ENCODE measurements around the gene NEXN.

The NEXN gene

DNA sequence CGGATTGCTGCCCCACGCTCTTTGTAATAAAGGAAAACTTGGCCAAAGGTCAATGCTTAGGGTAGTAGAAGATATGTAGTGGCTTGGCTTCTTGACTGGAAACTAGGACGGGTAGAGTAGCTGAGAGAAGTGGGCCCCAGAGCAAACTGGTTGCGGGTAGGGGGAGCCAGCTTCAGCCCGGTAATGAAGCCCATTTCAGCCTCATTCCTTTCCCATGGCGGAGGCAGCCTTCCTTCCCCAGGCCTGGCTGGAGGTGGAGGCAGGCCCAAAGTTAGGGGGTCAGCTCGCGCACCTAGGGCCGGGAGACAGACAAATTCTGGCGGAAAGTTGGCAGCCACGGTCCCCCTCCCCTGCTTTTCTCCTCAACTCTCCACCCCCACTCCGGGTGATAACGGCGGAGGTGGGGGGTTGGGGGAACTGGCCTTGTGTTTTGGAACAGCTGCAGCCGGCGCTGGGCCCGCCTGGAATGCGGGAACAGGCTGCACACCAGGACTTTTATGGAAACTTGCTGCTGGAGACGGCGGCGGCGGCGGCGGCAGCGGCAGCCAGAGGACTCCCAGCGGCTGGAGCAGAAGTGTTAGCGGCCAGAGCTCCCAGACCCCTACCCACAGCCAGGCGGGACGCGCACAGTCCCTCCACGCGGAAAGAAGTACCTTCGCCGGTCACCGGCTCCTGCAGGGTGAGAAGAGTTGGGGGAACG, at the start of gene NEXN:
TSS of gene NEXN (plus strand) at position 544 of the 700 bp plus-strand sequence. CDS start 27,483 bp downstream, outside the sequence.
- DNase-seq: no peak

DNA sequence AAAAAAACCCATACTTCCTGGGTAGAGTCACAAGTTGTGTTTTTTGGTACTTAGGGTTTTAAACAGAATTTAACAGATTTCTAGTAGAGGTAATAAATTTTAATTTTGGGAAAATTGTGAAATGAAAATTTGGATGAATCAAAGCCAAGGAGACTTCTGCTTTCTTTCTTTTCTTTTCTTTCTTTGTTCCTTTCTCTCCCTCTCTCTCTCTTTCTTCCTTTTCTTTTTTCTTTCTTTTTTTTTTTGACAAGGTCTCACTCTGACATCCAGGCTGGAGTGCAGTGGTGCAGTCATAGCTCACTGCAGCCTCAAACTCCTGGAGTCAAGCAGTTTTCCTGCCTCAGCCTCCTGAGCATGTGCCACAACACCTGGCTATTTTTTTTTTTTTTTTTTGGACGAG, 46.9 kb upstream of the NEXN start:
- no peak for DNase-seq

DNA sequence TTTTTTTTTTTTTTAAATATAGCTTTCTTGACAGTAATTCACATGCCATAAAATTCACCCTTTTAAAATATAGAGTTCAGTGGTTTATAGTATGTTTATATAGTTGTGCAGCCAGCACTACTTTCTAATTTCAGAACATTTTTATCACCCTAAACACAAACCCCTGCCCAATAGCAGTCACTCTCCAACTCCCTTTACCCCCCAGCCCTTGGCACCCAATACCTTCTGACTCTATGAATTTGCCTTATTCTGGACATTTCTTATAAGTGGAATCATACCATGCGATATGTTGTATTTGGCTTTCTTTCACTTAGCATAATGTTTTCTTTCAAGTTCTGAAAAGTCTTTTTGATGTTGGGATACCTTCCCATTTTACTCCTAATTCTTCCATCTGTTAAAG, 42.5 kb upstream of the NEXN start:
- no peak for DNase-seq

DNA sequence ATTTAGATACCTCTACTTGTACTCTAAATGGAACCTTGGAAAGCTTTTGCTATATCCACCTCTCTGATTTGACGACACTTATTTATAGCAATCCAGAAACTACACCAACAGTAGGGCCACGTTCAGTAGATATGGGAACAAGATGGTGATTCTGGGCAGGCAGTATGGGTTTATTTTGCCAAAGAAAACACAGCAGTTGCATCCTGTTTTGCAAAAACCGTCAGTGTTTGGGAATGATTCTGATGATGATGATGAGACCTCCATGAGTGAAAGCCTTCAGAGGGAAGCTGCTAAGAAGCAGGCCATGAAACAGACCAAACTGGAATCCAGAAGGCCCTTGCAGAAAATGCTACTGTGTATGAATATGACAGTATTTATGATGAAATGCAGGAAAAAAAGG, 41.5 kb upstream of the NEXN start:
- no peak for DNase-seq

DNA sequence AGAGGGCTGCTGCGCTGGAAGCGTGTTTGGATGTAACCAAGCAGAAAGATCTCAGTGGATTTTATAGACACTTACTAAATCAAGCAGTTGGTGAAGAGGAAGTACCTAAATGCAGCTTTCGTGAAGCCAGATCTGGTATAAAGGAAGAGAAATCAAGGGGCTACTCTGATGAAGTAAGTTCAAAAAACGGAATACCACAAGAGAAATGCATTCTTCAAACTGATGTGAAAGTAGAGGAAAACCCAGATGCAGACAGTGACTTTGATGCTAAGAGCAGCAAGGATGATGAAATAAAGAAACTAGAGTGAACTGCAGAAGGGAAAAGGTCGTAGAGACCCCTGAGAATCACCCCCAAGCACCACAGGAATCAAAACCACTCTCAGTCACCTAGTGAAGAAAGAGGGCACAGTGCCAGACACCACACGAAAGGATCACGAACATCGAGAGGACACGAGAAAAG, 40.8 kb upstream of the NEXN start:
- DNase-seq: no peak

DNA sequence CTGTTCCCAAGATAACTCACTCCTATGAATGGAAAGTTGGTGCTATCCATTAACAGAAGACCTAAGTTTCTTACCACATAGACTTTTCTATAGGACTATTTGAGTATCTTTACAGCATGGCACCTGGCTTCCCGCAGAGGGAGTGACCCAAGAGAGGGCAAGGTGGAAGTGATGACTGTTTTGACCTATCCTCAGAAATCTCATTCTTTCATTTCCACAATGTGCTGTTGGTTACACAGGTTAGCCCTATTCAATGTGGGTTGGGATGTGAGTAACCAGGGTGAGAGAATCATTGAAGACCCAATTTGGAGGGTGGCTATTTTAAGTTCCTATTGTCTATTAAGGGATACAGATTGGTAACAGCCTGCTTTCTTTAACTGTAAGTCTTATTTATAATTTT, 38.3 kb upstream of the NEXN start:
- DNase-seq: no peak

DNA sequence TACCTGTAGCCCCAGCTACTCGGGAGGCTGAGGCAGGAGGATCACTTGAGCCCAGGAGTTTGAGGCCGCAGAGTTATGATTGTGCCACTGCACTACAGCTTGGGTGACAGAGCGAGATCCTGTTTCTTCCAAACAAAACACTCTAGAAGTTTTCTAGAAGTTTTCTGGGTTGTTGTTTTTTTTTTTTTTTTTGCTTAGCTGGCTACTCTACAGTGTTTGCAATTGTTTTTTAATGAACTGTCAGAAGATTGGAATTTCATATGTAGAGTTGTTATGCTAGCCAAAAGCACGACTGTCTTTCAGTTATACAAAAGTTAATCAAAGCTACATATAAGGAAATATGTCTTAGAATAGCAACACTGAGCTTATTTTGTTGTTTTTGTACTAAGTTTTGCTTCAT, 30.9 kb upstream of the NEXN start:
- DNase-seq: no peak

DNA sequence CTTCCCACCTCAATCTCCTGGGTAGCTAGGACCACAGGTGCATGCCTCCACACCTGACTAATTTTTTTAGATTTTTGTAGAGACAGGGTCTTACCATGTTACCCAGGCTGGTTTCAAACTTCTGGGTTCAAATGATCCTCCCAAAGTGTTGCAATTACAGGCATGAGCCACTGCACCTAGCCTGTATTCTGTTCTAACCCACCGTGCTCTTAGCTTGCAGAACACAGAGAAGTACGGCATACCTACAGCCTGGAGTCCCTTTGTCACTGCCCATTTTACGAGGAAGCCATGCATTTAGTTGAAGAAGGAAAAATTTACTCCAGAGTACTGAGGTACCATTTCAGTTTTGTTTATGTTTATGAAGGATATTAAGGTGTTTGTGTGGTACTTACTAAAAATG, 29.7 kb upstream of the NEXN start:
- no peak for DNase-seq

DNA sequence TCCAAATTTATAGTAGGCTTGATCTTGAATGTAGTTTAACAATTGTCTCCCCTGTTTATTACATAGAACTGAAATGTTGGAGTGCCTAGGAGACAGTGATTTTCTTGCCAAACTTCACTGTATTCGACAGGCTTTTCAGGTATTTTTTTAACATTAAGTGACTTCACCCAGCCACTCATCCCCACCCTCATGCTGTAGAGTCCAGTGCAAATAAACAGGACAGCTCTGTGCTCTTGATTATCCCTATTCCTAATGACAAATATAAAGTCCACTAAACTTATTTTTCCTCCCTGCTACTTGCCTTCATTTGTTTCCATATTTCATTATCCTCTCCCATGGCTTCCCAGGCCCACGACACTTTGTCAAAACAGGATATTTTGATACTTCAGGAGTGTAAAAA, 29.2 kb upstream of the NEXN start:
- DNase-seq: no peak

DNA sequence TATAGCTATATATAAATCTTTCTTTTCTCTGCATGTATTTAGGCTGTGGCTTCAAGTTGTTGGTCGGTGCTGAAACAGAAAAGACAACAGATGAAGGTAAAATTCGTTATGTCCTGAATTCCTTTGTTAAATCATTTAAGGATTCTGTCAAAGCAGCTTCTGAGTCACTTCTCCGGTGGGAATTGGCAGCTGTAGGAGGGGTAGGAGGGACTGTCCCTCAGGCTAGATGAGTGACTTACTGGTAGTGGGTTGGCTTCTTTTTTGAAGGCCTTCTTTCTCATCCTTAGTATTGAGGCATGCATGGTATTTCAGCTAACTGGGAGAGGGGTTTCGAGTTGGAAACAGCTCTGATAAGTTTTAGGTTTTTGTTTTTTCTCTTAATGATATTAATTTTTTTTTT, 22.1 kb upstream of the NEXN start:
- DNase-seq: no peak

DNA sequence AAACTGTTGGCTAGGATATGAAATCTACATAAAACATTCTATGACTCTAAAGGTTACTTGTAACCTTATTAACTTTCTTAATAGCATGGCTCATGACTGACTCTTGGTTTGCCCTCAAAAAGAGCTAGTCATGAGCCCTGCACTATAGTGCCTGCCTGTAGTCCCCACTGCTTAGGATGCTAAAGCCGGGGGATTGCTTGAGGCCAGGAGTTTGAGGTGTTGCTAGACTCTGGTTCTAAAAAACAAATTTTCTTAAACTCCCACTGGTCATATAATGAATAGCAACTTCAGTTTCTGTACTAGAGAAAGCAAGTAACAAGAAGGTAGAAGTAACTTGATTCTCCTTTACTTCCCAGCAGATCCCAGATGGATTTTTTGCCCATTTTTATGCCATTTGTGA, 15.8 kb upstream of the NEXN start:
- no peak for DNase-seq

DNA sequence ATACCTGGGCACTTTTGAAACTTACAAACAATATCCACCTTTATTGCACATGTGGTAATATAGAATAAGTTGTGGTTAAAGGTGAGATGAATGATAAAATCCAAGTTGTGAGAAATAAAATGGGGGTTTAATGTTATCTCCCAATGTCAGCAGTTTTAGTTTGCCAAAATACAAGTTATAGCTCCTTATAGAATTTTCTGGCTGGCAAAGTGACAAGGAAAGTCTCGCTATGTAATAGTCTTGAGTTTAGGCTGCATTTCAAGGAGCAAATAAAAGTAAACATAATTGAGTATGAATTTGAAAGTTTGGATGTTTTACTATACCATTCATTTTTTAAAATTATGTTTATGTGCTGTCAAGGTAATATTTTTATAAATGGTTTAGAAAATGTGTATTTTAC, 15.0 kb upstream of the NEXN start:
- no peak for DNase-seq

DNA sequence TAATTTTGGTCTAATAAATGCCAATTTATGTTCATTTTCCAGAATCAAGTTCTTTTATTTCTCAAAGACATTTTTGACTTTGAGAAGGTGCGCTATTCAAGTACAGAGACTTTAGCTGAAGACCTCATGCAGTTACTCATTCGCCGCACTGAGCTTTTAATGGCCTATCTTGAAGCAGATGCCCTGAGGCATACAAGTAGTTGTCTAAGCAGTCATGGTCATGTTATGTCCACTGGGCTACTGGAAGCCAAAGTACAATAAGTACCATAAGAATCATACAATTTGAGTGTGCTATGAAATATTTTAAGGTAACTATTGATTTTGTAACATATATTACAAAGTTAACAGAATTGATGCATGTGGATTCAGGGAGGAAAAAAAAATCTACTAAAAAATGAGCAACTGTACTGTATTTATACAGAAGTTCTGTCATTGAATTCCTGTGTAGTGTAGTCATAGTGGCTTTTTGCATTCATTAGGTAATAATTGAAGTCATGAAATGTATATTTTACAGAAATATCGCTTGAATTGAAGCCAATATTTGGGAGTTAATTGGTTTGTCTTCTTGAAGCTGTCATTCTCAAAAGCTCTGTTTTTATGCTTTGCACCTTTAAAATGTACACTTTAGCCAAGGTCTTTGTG, 13.5 kb upstream of the NEXN start:
- no peak for DNase-seq

DNA sequence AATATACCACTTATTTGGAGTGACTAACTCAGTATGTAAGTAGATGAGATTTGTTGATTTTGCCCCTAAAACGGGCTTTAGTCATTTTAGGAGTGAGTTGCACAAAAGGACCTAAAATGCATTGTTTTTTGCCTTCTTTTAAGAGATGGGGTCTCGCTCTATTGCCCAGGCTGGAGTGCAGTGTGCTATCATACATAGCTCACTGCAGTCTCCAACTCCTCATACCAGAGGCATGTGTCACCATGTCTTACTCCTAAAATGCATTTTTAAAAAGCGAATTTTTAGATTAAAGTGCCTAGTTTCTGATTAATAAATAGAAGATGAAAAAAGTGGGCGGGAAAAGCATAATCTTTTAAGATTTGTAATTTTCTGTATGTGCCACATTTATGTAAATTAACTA, 11.5 kb upstream of the NEXN start:
- no peak for DNase-seq

DNA sequence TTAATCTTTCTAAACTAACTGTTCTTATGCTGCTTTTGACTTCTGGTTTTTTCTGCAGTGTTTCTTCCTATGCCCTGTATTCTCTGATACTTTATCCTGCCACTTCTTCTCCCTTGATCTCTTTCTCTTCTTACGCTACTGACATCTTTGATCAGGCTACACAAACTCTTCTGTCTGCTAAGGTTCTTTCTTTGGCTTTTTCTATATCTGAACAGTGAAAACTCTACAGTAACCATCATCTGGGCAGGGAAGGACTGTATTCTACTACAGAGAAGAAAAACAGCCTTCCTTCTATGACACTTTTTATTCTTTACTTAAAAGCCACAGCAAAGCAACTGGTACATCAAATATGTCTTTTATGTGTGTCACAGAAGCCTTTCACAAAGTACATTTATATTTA, 7.4 kb upstream of the NEXN start:
- no peak for DNase-seq

DNA sequence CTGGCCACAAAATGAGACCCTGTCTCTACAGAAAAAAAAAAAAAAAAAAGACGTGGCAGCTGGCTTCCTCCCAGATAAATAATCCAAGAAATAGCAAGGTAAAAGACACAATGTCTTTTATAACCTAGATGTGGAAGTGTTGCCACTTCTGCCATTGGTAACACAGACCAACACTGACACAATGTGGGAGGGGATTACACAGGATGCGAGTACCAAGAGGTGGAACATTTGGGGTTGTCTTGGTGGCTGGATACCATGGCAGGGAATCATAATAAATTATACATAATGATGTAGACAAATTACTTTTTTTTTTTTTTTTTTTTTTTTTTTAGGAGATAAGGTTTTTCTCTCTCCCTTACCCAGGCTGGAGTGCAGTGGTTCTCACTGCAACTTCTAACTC, 6.0 kb upstream of the NEXN start:
- no peak for DNase-seq

DNA sequence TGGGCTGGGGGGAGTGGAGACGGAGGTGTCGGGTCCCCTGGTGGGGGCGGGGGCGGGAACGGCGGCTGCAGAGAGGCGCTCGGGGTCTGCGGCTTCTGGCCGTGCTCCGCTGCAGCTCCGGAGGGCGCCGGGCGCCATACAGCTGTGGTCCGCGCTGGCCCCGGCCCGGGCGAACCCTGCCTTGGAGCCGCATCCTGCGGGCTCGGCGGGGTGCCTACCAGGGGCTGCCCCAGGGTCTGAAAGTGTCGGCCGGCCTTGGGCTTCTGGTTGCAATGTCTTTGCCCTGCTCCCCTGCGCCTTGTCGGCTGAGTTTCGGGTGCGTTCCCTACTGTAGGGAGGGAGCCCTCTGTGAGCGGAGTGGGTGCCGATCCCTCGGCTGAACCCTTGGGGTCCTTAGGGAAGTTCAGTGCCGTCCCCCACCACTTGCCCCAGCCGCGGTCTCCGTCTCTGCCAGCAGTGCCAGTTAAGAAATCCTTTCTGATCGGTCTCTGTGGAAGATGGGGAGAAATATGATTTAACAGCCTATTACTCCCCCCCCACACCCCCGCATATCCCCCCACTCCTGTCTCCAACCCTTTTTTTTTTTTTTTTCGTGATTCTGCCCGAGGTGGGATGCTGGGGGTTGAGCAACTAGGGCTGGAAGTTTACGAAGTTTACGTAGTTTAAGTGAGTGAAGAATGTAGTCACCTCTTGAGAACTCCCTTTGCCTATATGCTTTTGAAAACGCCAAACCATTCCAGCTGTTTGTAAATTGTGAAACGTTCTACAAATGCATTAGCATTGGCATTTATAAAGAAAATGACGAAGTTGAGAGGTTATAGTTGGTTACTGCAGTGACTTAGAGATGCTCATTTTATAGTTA, 588 bp downstream of the NEXN start:
- DNase-seq: no peak

DNA sequence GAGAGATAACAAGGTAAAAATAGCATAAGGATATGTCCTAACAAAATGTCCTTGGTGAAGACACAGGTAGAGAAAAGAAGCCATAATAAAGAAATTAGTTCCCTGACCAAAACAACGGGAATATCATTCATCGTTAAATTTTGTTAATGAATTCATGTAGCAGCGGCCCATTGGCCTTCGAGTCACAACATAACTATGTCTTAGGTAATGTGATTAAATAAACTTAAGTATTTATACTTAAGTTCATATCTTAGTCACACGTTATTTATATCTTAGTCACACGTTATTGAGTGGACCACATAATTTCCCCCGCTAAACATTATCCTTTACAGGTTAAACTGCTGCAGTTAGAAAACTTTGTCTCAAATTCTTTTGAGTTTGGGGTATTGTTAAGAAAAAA, 1.2 kb downstream of the NEXN start:
- DNase-seq: no peak

DNA sequence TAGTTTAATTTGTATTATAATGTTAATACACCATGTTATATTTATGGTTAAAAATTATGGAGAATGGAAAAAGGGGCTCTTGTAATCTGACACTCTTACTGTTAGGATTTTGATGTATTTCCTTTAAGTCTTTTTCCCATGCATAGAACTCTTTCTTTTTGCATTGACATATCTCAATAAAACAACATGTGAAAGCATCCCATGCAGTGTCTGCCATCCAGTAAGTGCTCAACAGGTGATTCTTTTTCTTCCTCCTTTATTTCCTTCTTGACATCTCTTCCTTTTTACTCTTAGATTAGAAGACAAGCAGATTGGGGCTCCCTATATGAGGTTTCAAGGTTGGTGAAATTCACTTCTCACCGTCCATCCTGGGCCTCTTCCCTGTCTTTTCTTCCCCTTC, 2.8 kb downstream of the NEXN start:
- no peak for DNase-seq

DNA sequence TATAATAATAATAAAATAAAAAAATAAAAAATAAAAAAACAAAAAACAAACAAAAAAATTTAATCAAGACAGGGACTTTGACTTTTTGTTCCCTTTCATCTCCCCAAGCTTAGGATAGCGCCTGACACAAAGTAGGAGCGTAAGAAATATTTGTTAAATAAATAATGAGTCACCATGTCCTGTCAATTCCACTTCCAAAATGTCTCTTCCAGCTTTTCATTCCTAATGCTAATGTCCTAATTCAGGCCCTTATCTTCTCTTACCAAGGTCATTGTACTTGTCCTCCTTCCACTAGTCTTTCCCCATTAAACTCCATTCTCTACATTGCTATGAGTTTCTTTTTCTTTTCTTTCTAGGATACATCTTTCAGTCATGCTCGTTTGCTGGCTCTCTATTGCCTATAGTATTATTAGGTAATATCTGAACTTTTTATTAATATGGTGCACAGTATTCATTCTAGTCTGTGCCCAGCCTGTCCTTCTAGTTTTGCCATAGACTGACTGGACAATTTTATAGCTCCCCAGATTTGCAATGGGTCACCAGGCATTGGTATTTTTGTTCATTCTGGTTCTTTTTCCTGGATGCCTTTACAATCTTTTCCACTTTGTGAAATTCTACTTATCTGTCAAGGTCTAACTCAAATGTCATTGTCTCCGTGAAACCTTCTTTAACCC, 11.4 kb downstream of the NEXN start:
- no peak for DNase-seq

DNA sequence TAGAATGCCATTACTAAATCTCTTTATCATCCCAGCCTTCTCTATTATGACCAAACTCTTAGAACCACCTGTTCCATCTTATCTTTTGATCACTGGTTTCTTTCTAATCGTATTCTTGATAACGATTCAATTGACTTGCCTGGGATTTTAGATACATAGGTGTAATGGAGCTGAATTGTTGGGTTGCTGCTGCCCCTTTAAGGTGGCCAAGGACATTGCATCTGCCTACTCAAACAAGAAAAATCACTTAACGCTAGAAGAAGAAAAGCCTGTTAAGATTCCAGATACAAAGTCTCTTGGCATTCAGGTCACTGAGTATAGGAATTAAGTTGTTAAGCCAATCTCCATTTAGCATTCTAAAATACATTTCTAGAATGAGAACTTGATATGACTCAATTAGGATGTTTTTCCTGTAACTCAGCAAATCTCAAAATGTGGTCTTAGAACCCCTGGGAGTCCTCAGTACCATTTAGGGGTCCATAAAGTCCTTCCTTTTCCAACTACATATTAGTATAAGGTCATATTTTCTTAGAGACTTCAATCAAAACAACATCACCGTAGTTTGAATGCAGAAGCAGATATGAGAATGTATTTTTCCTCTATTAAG, 12.4 kb downstream of the NEXN start:
- DNase-seq: peak; percentile 3

DNA sequence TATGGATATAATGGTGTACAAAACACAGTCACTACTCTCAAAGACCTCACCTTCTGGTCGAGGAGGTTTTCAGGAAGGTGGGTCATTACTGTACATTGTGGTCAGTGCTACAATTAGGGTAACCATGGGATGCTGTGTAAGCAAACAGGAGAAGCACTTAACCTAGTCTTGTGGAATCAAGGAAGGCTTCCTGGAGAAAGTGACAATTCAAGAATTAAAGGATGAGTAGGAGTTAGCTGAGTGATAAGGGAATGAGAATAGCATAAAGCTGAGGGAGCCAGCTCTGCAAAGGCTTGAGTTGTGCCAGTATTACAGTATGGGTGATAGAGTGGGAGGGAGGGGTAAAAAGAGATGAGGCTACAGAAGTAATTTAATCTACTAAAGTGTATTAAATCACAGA, 17.2 kb downstream of the NEXN start:
- no peak for DNase-seq

DNA sequence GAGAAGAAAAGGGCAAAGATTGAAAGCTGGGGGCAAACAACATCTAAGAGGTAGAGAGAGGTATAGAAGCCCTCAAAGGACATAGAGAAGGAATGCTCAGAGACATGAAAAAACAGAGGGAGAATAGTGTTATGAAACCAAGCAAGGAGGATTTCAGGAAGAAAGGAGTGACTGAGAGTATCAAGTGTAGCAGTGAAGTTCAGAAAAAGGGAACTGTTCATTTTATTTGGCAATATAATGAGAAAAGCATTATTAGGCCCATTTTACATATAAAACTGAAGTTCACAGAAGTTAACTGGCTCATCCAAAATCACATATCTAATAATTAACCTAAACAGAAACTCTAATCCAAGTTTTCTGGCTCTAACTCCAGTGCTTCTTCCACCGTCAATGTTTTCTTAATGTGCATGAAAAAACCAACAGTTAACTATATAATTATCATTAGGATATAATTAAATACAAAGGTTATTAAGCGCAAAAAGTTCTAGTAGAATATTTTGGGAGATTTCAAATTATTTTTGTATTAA, 17.7 kb downstream of the NEXN start:
- DNase-seq: no peak

All from CD4-positive, alpha-beta T cell treated with Interleukin-12 subunit alpha and Interleukin-12 subunit beta, for 1 hour (primary cell).